Lung (tissue), 12 donors: ENCODE measurements around the gene DDN. TPM values are rescaled to one million over a fixed set of nuclear protein-coding genes. Genes with fewer than 3 reads are reported as not detected.

Source experiments
- ATAC-seq: fragments of 200-7000 bp; cut with Tn5 transposase; one replicate; pipeline ENCODE4 v1.9.1; 2020; ENCODE audit warnings: moderate number of reproducible peaks; ENCODE audit not compliant: insufficient read depth, low FRiP score
- DNase-seq, 3 donors: peaks; one replicate each; pipeline ENCODE4 v3.0.0-alpha.2; 2013 to 2017
- H3K27ac ChIP-seq, 2 donors: one replicate each; pipeline ENCODE4 v1.5.1; 2013; ENCODE audit warnings: mild to moderate bottlenecking in 2 of 2, moderate library complexity in 2 of 2, control low read depth in 1 of 2, inconsistent platforms in 1 of 2, low read depth in 1 of 2, low read length in 1 of 2
- H3K27me3 ChIP-seq, 3 donors: one replicate each; pipeline ENCODE4 v1.5.1; 2013; ENCODE audit warnings: low read length in 2 of 3; ENCODE audit not compliant: control insufficient read depth in 3 of 3, insufficient read depth in 3 of 3
- H3K36me3 ChIP-seq, 4 donors: one replicate each; pipeline ENCODE4 v1.5.1; 2013; ENCODE audit warnings: low read length in 4 of 4, mild to moderate bottlenecking in 1 of 4, moderate library complexity in 1 of 4; ENCODE audit not compliant: control insufficient read depth in 4 of 4, insufficient read depth in 4 of 4
- H3K4me1 ChIP-seq, 5 donors: one replicate each; pipeline ENCODE4 v1.5.1; 2013; ENCODE audit warnings: low read length in 5 of 5, mild to moderate bottlenecking in 2 of 5, moderate library complexity in 1 of 5; ENCODE audit not compliant: control insufficient read depth in 5 of 5, insufficient read depth in 5 of 5
- H3K4me3 ChIP-seq: one replicate; pipeline ENCODE4 v1.5.1; 2013; ENCODE audit warnings: mild to moderate bottlenecking, control low read depth, moderate library complexity
- H3K9ac ChIP-seq, 2 donors: one replicate each; pipeline ENCODE4 v1.5.1; 2013; ENCODE audit warnings: low read length in 2 of 2, control low read depth in 1 of 2; ENCODE audit not compliant: insufficient read depth in 1 of 2
- H3K9me3 ChIP-seq, 4 donors: one replicate each; pipeline ENCODE4 v1.5.1; 2013; ENCODE audit warnings: low read length in 3 of 4, mild to moderate bottlenecking in 1 of 4, moderate library complexity in 1 of 4; ENCODE audit not compliant: control insufficient read depth in 4 of 4, insufficient read depth in 3 of 4
- CTCF ChIP-seq: IDR thresholded peaks from 2 replicates; pipeline ENCODE4 v1.5.1; 2012; ENCODE audit warnings: mild to moderate bottlenecking; ENCODE audit errors: control extremely low read depth, extremely low read depth
- WGBS, 2 donors: extraction: QIAGEN DNeasy Blood & Tissue Kit; methylation state at CpG; one replicate each; pipeline ENCODE4 v1.1.7; 2013; 5-methylcytosine and 5-hydroxymethylcytosine counted together
- polyA plus RNA-seq, 2 donors: library from polyadenylated mRNA; stranded (reverse); fragments of 200-250 nt; gene quantifications; one replicate each; pipeline ENCODE4 v1.2.1, GENCODE V29; 2013
- total RNA-seq, 2 donors: library from RNA; depleted of rRNA in 1 of 2; stranded (reverse); fragments of >200 nt in 1 of 2; gene quantifications; one replicate each; pipeline ENCODE4 v1.2.1, GENCODE V29; 2014 to 2021
- donor health status: control.
- donor health status: control.
- donor health status: Bipolar disorder and iron deficiency.
- donor health status: healthy.
- donor health status: DM: yes; HTN: yes; CAD: no.

DDN gene
- total and polyA plus RNA-seq, 4 donors: 0.04 to 0.12 (median 0.09) TPM

GRCh38 chr12:49032679-49033447, 33.7 kb upstream of the DDN start:
- TF ChIP-seq CTCF: no peak
- DNase-seq (no peak), ATAC-seq (no peak)
- 82 to 92% methylated on average over 3 of the region's 3 CpGs for WGBS, 2 donors
- no peak overlapping the region for H3K27ac ChIP-seq
- no peak overlapping the region for H3K9ac ChIP-seq
- H3K9me3 ChIP-seq: no peaks in the 10 kb centered on the region
- H3K4me1 ChIP-seq: peaks cover 0 to 4% (median 0%) of the 10 kb centered on the region in 5 donors
- no peaks in the 10 kb centered on the region for H3K27me3 ChIP-seq
- peaks cover 13 to 69% (median 57%) of the 10 kb centered on the region in 4 donors for H3K36me3 ChIP-seq
- H3K4me3 ChIP-seq: no peak overlapping the region

GRCh38 chr12:49032276-49032675, 33.1 kb upstream of the DDN start:
- Histone ChIP-seq H3K9me3 (no peaks in the 10 kb centered on the region), H3K27me3 (no peaks in the 10 kb centered on the region), H3K36me3 (peaks cover 16 to 69% (median 58%) of the 10 kb centered on the region in 4 donors), H3K9ac (no peak overlapping the region), H3K4me1 (peaks cover 0 to 4% (median 0%) of the 10 kb centered on the region in 5 donors), H3K27ac (no peak overlapping the region), H3K4me3 (no peak overlapping the region)
- TF ChIP-seq CTCF: no peak
- DNase-seq (no peak), ATAC-seq (no peak)
- 75 to 84% methylated on average over 4 of the region's 4 CpGs for WGBS, 2 donors

GRCh38 chr12:49031573-49032161, 32.5 kb upstream of the DDN start:
- DNase-seq: no peak
- ATAC-seq: no peak
- H3K9me3 ChIP-seq: no peaks in the 10 kb centered on the region
- H3K9ac ChIP-seq: no peak overlapping the region
- 91 to 92% methylated on average over 8 of the region's 8 CpGs for whole genome bisulfite sequencing, 2 donors
- no peak overlapping the region for H3K4me3 ChIP-seq
- H3K27ac ChIP-seq: no peak overlapping the region
- peaks cover 16 to 68% (median 55%) of the 10 kb centered on the region in 4 donors for H3K36me3 ChIP-seq
- H3K27me3 ChIP-seq: no peaks in the 10 kb centered on the region
- H3K4me1 ChIP-seq: peaks cover 0 to 4% (median 0%) of the 10 kb centered on the region in 5 donors
- TF ChIP-seq CTCF: no peak
